Cardiac muscle cell (in vitro differentiated cells and primary cell): Measurements from ENCODE around the gene ATP4A. TPM values are rescaled to one million over a fixed set of nuclear protein-coding genes. Genes with fewer than 3 reads are reported as not detected.

ENCODE experiments used
- DNase-seq, 2 donors: peaks; one replicate each; pipeline versions ENCODE4 v3.0.0 to v3.0.0-alpha.2; 2010 to 2017; ENCODE audit warnings: low read depth in 1 of 2, low spot score in 1 of 2
- H3K27ac ChIP-seq: fragments of 200-600 bp; sonication (generic); 2 replicates; pipeline ENCODE4 v1.5.1; 2016
- H3K27me3 ChIP-seq: fragments of 200-600 bp; sonication (generic); 2 replicates; pipeline ENCODE4 v1.6.0; 2016; ENCODE audit warnings: control low read depth
- H3K36me3 ChIP-seq: fragments of 200-600 bp; sonication (generic); 2 replicates; pipeline ENCODE4 v1.5.1; 2016; ENCODE audit warnings: control low read depth
- H3K4me1 ChIP-seq: fragments of 200-600 bp; sonication (generic); 2 replicates; pipeline ENCODE4 v1.8.1; 2017; ENCODE audit warnings: low read depth, mild to moderate bottlenecking, mixed run types
- H3K4me3 ChIP-seq: fragments of 200-600 bp; sonication (generic); 2 replicates; pipeline ENCODE4 v1.5.1; 2016; ENCODE audit warnings: mild to moderate bottlenecking
- H3K9me3 ChIP-seq: fragments of 200-600 bp; sonication (generic); 2 replicates; pipeline ENCODE4 v1.5.1; 2017; ENCODE audit warnings: low read depth, mild to moderate bottlenecking, control low read depth
- polyA plus RNA-seq: library from polyadenylated mRNA; unstranded; fragments of >200 nt; fragmentation: Nextera tagmentation; extraction: Ambion mirVana; gene quantifications from 2 replicates; pipeline ENCODE4 v1.2.1, GENCODE V29; 2016
- total RNA-seq: library from RNA; depleted of rRNA; stranded (reverse); fragments of >200 nt; gene quantifications from 2 replicates; pipeline ENCODE4 v1.2.3, GENCODE V29; 2016
- TF ChIP-seq, protein P1 (sequence below): IDR thresholded peaks from 2 replicates; pipeline ENCODE4 v1.5.1; 2012; ENCODE audit warnings: low read depth, mild to moderate bottlenecking, low read length

Gene ATP4A
- total and polyA plus RNA-seq, 2 experiments from 2014 or later: 0.10 to 0.74 TPM

DNA sequence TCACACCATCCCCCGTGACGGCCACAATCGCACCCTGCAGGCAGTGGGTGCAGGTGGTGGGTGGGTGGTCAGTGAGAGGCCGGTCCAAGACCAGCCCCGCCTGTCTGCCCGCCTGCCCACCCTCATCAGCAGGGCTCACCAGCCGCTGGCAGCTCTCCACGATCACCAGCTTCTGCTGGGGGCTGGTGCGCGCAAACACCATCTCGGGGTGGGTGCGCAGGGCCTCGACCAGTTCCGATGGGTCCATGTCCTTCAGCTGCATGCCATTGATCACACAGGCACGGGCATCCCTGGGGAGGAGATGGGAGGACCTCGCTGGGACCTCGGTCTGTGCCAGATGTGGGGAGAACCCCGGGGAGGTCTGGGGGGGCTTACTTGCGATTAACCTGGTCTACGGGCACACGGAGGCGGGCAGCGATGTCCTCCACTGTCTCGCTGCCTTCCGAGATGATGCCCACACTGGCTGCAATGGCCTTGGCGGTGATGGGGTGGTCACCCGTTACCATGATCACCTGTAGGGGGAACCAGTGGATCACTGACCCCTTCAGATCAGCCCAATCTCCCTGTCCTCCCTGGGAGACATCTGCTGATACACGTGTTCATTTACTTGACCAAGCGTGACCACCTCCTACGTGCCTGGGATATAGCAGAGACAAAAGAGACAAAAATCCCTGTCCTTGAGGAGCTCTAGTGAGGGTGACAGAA is 8.0 kb downstream of the ATP4A start:
- peaks cover 24% of the 10 kb centered on the region for H3K27me3 ChIP-seq
- H3K4me1 ChIP-seq: no peaks in the 10 kb centered on the region
- H3K9me3 ChIP-seq: no peaks in the 10 kb centered on the region
- H3K27ac ChIP-seq: no peak overlapping the region
- DNase-seq: peak; percentile 23 to 44
- TF ChIP-seq, protein P1, sequence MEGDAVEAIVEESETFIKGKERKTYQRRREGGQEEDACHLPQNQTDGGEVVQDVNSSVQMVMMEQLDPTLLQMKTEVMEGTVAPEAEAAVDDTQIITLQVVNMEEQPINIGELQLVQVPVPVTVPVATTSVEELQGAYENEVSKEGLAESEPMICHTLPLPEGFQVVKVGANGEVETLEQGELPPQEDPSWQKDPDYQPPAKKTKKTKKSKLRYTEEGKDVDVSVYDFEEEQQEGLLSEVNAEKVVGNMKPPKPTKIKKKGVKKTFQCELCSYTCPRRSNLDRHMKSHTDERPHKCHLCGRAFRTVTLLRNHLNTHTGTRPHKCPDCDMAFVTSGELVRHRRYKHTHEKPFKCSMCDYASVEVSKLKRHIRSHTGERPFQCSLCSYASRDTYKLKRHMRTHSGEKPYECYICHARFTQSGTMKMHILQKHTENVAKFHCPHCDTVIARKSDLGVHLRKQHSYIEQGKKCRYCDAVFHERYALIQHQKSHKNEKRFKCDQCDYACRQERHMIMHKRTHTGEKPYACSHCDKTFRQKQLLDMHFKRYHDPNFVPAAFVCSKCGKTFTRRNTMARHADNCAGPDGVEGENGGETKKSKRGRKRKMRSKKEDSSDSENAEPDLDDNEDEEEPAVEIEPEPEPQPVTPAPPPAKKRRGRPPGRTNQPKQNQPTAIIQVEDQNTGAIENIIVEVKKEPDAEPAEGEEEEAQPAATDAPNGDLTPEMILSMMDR: no peak
- H3K4me3 ChIP-seq: no peak overlapping the region
- no peaks in the 10 kb centered on the region for H3K36me3 ChIP-seq

DNA sequence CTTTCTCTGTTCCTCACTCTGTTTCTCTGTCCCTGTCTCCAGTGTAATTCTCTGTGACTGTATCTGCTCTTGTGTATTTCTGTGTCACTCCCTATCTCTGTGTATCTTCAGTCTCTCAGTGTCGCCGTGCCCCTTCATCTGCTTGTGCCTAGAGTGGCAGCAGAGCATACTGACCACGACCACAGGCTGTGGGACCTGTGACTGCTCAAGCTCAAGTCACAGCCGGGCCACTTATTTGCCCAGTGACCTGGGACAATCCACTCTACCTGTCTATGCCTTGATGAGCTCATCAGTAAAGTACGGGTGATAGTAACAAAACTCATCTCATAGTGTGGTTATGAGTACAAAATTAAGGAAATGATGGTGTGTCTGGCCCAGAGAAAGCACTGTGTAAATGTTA is 9.4 kb downstream of the ATP4A start:
- Histone ChIP-seq H3K4me1 (no peaks in the 10 kb centered on the region), H3K9me3 (no peaks in the 10 kb centered on the region), H3K4me3 (no peak overlapping the region), H3K27me3 (peaks cover 11% of the 10 kb centered on the region), H3K36me3 (no peaks in the 10 kb centered on the region), H3K27ac (no peak overlapping the region)
- TF ChIP-seq, protein P1: no peak
- no peak for DNase-seq

DNA sequence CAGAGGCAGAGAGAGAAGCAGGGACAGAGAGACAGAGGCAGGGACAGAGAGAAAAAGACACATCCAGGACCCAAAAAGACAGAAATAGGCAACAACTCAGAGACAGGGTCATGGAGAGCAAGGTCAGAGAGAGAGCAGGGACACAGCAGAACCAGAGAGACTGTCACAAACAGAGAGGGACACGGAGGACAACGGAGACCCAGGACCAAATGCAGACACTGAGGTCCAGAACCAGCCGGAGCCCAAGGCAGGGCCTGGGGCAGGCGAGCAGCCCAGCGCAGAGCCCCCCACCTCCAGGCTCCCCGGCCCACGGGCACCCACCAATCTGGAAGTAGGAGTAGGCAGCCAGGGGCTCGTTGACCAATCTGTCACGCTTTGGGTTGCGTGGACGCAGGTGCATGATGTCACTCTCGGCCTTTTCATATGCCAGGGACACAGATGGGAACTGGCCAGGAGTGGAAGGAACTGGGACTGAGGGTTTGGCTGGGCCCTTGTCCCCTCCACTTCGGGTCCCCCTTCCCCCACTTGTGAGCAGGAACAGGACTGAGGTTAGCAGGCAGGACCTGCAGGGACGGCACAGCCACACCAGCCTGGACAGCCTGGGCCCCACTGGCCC is 10.0 kb downstream of the ATP4A start:
- no peaks in the 10 kb centered on the region for H3K36me3 ChIP-seq
- H3K4me3 ChIP-seq: no peak overlapping the region
- peaks cover 5% of the 10 kb centered on the region for H3K27me3 ChIP-seq
- H3K4me1 ChIP-seq: no peaks in the 10 kb centered on the region
- H3K9me3 ChIP-seq: no peaks in the 10 kb centered on the region
- TF ChIP-seq, protein P1: no peak
- H3K27ac ChIP-seq: no peak overlapping the region
- no peak for DNase-seq

DNA sequence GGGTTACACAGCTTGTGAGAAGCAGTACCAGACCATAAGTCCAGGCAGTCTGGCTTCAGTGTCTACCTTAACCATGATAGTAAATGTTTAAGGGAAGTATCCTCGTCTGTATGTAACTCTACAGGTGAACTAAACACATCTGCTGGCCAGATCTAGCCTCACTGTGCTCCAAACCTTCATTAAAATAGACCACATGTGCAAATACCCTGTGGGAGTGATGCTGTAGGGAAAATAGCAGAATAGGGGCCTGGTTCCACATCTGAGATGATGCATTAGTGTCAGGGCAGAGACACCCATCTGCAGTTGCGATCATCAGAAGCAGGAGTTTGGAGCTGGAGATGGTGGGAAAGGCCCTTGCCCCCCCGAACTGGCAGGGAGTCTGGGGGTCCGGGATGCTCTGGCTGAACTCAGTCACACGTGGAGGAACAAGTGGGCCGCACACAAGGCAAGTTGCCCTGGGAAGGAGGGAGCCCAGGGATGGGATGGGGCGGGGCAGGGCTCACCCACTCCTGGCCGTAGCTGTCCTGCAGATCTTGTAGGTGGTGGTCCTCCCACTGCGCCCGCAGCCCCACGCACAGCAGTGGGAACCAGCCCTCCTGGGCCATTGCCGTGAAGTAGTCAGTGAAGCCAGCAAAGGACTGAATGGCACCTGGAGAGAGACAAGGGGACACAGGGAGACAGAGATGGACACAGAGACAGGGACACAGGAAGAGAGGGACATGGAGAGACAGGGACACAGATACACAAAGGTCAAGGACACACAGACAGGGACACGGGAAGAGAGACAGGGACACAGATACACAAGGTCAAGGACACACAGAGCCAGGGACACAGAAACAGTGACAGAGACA is 10.7 kb downstream of the ATP4A start:
- Histone ChIP-seq H3K27me3 (no peaks in the 10 kb centered on the region), H3K4me1 (no peaks in the 10 kb centered on the region), H3K36me3 (no peaks in the 10 kb centered on the region), H3K4me3 (no peak overlapping the region), H3K27ac (no peak overlapping the region), H3K9me3 (no peaks in the 10 kb centered on the region)
- DNase-seq: no peak
- TF ChIP-seq, protein P1: no peak

DNA sequence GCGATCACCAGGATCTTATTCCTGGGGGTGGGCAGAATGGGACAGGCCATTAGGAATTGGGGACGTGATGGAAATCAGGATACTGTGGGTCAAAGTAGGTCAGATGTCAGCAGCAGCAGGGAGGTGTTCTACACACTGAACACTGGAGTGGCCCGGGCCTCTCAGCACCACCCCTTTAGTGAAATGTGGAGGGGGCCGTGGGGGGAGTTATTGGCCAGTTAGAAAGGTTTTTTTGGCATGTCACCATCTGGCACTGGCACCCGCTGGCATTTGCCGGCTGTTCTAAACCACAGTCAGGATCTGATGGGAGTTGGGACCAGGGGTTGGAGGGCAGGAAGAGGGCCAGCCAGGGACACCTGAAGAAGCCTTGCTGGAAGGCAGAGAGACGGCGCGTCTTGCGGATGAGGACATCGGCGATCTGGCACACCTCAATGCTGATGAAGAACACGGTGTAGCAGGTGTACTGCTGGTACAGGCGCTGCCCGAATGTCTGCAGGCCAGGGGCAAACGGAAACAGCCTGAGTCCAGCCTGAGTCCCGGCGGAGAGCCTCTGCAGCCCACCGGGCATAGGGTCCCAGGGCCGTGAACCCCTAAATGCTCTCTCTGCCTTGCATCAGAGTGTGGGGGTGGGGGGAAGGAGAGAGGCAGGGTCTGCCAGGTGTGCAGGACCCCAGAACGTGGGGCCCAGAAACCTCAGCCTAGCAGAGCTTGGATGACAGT is 12.2 kb downstream of the ATP4A start:
- no peak overlapping the region for H3K4me3 ChIP-seq
- H3K27me3 ChIP-seq: no peaks in the 10 kb centered on the region
- TF ChIP-seq, protein P1: no peak
- no peaks in the 10 kb centered on the region for H3K9me3 ChIP-seq
- DNase-seq: no peak
- no peaks in the 10 kb centered on the region for H3K36me3 ChIP-seq
- H3K4me1 ChIP-seq: no peaks in the 10 kb centered on the region
- no peak overlapping the region for H3K27ac ChIP-seq
